Measurements from ENCODE around the gene TSPAN5. TPM values are rescaled to one million over a fixed set of nuclear protein-coding genes. Genes with fewer than 3 reads are reported as not detected.

TSPAN5 gene
- polyA plus RNA-seq, 1 donor (not counting 4 experiments of a cell fraction or from before 2014, with no cell fraction given) = 45.5 TPM

- Histone ChIP-seq H3K4me3 (ENCODE audit: control insufficient read depth in 2 of 3, extremely low read depth in 1 of 3, insufficient read depth in 2 of 3, low read depth in 1 of 3, low read length in 3 of 3) (no peak overlapping the region), H3K36me3 (ENCODE audit: control insufficient read depth in 2 of 2, extremely low read depth in 1 of 2, insufficient read depth in 2 of 2, low read length in 2 of 2) (no peaks in the 10 kb centered on the region), H3K4me2 (ENCODE audit: control insufficient read depth, extremely low read depth, insufficient read depth, low read depth, low read length) (no peak overlapping the region), H3K79me2 (ENCODE audit: control insufficient read depth, insufficient read depth, low read length) (peaks cover 57% of the 10 kb centered on the region), H3K9me1 (ENCODE audit: control insufficient read depth, extremely low read depth, insufficient read depth, low read length) (no peaks in the 10 kb centered on the region), H3K4me1 (ENCODE audit: control insufficient read depth, extremely low read depth, insufficient read depth, low read length) (no peaks in the 10 kb centered on the region), H4K20me1 (ENCODE audit: control insufficient read depth, extremely low read depth, insufficient read depth, low read length) (no peaks in the 10 kb centered on the region), H3K27ac (ENCODE audit: control insufficient read depth, insufficient read depth, low read length) (no peak overlapping the region), H3K9me3 (ENCODE audit: control insufficient read depth, low read depth, low read length) (no peaks in the 10 kb centered on the region), H3K27me3 (ENCODE audit: control insufficient read depth, extremely low read depth, insufficient read depth, low read length) (no peaks in the 10 kb centered on the region), H2AFZ (ENCODE audit: control insufficient read depth, low read length) (no peak overlapping the region), H3K9ac (ENCODE audit: control insufficient read depth, extremely low read depth, insufficient read depth, low read length) (no peak overlapping the region)
- dilution Hi-C loops (cut with MboI; ENCODE audit: extremely low pct_ligation_motif_present, low sequenced_read_pairs) = no loop called here
- no peak for TF ChIP-seq CTCF (optimal IDR thresholded peaks at IDR 0.05 in 1 of 3, IDR thresholded peaks at IDR 0.05 in 1 of 3, conservative IDR thresholded peaks at IDR 0.05 in 1 of 3; ENCODE audit: extremely low read depth in 1 of 3, insufficient read depth in 2 of 3, low read length in 3 of 3)
- DNase-seq (ENCODE audit: low read depth, low spot score) = no peak
- FAIRE-seq = no peak
Observed at GRCh38 chr4:98567611-98568010, 90.8 kb downstream of the TSPAN5 start.

GRCh38 chr4:98566361-98567008, 91.9 kb downstream of the TSPAN5 start:
- no peak overlapping the region for H3K27ac ChIP-seq (ENCODE audit: control insufficient read depth, insufficient read depth, low read length)
- no peak for FAIRE-seq
- peaks cover 59% of the 10 kb centered on the region for H3K79me2 ChIP-seq (ENCODE audit: control insufficient read depth, insufficient read depth, low read length)
- H3K4me2 ChIP-seq (ENCODE audit: control insufficient read depth, extremely low read depth, insufficient read depth, low read depth, low read length) = no peak overlapping the region
- H3K4me1 ChIP-seq (ENCODE audit: control insufficient read depth, extremely low read depth, insufficient read depth, low read length) = peaks cover 8% of the 10 kb centered on the region
- DNase-seq (ENCODE audit: low read depth, low spot score) = no peak
- H4K20me1 ChIP-seq (ENCODE audit: control insufficient read depth, extremely low read depth, insufficient read depth, low read length) = no peaks in the 10 kb centered on the region
- no peaks in the 10 kb centered on the region for H3K36me3 ChIP-seq (ENCODE audit: control insufficient read depth in 2 of 2, extremely low read depth in 1 of 2, insufficient read depth in 2 of 2, low read length in 2 of 2)
- no peak for TF ChIP-seq CTCF (optimal IDR thresholded peaks at IDR 0.05 in 1 of 3, IDR thresholded peaks at IDR 0.05 in 1 of 3, conservative IDR thresholded peaks at IDR 0.05 in 1 of 3; ENCODE audit: extremely low read depth in 1 of 3, insufficient read depth in 2 of 3, low read length in 3 of 3)
- TF ChIP-seq EZH2 (IDR thresholded peaks at IDR 0.05; ENCODE audit: low read length) = no peak
- dilution Hi-C loops (cut with MboI; ENCODE audit: extremely low pct_ligation_motif_present, low sequenced_read_pairs) = no loop called here
- no peaks in the 10 kb centered on the region for H3K27me3 ChIP-seq (ENCODE audit: control insufficient read depth, extremely low read depth, insufficient read depth, low read length)
- no peaks in the 10 kb centered on the region for H3K9me3 ChIP-seq (ENCODE audit: control insufficient read depth, low read depth, low read length)
- H3K9ac ChIP-seq (ENCODE audit: control insufficient read depth, extremely low read depth, insufficient read depth, low read length) = no peak overlapping the region
- no peak overlapping the region for H3K4me3 ChIP-seq (ENCODE audit: control insufficient read depth in 2 of 3, extremely low read depth in 1 of 3, insufficient read depth in 2 of 3, low read depth in 1 of 3, low read length in 3 of 3)
- no peaks in the 10 kb centered on the region for H3K9me1 ChIP-seq (ENCODE audit: control insufficient read depth, extremely low read depth, insufficient read depth, low read length)
- no peak overlapping the region for H2AFZ ChIP-seq (ENCODE audit: control insufficient read depth, low read length)
